Activated CD8-positive, alpha-beta memory T cell treated with anti-CD3 and anti-CD28 coated beads for 4 hours (primary cell): ENCODE data around the gene NACC1.

Experiments used
- DNase-seq, 2 donors: peaks; one replicate each; pipeline ENCODE4 v3.0.0-alpha.2; 2020; ENCODE audit warnings: low read depth in 2 of 2

Gene NACC1

GRCh38 chr19:13100031-13100588, 18.0 kb upstream of the NACC1 start:
- peak in 1 of 2 donors; percentile 49 for DNase-seq

GRCh38 chr19:13100841-13101589, 17.0 kb upstream of the NACC1 start:
- DNase-seq: no peak

DNA sequence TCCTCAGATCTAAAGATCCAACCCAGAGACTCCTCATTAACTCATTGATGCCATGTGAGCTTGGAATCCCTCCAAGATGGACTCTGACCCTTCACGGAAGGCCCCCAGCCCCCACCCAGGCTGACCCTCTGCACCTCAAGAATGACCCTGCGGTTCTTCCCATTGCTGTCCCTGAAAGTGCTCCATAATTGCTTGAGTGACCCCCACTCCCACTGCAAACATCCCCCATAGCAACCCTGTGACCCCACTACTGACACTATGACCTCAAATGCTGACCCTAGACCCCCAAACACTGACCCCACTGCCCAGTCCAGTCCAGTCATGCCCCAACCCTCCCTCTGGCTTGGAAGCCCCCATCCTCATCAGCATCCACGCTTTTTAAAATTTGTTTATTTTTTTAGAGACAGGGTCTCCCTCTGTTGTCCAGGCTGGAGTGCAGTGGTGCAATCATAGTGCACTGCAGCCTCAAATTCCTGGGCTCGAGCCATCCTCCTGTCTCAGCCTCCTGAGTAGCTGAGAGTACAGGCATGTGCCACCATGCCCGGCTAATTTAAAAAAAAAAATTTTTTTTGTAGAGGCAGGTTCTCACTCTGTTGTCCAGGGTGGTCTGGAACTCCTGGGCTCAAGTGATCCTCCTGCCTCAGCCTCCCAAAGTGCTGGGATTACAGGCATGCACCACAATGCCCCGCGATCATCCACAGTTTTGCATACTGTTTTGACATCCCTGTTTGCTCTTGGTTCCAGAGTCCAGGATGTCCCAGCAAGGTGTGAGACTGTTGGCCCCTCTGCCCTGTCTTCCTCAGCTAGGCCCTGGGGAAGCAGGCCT, 16.3 kb upstream of the NACC1 start:
- DNase-seq: no peak

- no peak for DNase-seq
These were observed 15.7 kb upstream of the NACC1 start for GRCh38 chr19:13102416-13102665.

- no peak for DNase-seq
These were observed 15.1 kb upstream of the NACC1 start, which contains the start of gene LYL1 for GRCh38 chr19:13102666-13103580. Gene LYL1, minus strand, starts transcription at chr19:13102858. Its CDS starts 1,687 bp downstream, at chr19:13101171.

- DNase-seq: no peak
These were observed 14.3 kb upstream of the NACC1 start for GRCh38 chr19:13103581-13104359.

GRCh38 chr19:13104360-13104847, 13.7 kb upstream of the NACC1 start:
- no peak for DNase-seq

DNA sequence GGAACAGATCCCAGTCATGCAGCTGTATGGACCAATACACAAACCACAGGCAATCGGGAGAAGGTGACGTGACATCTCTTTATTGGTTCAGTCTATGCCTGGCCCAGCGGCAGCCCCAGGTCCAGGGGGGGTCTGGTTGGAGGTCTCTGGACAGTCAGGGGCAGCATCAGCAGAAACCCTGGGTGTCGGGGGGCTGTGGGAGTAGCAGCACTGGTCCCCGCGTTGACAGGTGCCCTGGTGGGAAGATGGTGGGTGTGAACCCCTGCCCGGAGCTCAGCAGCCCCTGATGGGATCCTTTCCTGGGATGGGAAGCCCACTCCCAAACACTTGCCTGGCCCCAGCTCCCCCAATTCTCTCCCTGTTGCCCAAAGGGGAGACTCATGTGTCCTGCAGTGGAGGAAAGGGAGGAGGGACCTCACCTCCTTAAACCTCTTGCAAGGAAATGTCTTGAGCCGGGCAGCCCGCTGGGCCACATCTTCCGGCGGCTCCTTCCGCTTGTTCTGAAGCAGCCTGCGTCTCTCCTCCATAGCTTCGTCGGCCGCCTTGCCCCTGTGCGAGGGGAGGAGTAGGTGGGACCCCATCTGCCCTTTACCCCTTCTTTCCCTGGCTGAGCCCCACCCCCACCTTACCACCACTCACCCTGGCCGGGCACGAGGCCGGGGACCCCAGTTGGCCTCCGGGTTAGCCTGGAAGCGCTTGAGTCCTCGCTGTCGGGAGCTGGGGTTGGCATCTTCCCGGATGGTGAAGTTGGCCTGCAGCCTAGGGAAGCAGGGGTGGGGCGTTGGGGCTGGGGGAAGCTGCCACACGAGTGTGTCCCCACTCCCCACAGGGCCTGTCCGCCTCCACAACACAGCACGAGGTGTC, 13.0 kb upstream of the NACC1 start:
- DNase-seq: no peak

- no peak for DNase-seq
These were observed 8.5 kb upstream of the NACC1 start for GRCh38 chr19:13109361-13110098.

- no peak for DNase-seq
These were observed 7.9 kb upstream of the NACC1 start for GRCh38 chr19:13110099-13110610.

- DNase-seq: no peak
These were observed 5.5 kb upstream of the NACC1 start for GRCh38 chr19:13112555-13112954.

DNA sequence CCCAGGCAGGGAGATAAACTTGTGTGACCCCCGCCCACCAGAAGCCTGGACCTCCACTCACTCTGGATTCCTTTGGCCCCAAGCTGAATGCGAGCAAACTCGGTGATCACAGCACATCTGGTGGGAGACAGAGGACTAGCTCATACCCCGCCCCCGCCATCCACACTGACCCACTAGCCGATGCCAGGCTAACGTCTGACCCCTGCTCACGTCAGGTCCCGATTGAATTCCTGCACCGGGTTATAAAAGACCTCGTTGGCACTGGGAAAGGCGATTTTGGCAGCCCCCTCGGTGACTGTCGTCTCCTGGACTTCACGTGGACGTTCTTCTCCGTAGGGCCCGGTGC, 2.2 kb upstream of the NACC1 start:
- DNase-seq: no peak

DNA sequence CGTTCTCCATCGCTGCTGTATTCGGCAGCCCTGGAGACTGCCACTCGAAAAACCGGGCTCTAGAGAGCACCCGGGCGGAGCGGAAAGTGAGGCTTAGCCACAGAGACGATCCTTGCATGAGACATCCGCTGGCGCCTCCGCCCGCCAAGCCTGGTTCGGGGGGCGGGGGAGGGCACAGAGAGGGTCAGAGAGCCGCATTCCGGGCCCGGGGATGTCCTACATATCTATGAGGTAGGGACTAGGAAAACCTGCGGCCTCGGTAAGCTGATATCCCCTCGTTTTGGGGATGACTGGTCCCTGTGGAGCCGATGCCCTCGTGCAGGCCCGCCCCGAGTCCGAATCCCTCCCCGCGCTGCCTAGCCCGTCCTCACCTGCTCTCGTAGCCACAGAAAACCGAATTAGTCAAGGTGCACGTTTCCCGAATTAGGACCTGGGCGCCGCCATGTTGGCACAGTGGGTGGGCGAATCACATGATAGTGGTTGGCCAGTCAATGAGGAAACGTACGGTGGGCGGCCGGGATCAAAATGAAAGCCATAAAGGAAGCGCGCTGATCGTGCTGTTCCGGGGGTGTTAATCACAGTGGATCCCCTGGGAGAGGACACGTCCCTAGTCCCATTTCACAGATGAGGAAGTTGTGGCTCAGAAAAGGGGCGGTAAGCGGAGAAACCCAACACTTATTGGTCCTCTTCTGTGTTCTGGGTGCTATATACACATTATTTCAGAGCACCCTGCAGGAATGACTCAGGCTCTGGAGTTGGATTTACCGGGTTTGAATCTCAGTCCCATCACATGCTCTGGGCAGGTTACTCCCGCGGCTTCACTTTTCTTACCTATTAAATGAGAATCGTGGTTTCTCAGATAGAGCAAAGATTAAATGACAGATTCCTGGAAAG, 1.5 kb upstream of the NACC1 start, which contains the start of gene TRMT1:
TRMT1 (minus strand) TSS at position 459 of the 894 bp plus-strand sequence; CDS start at position 118, 341 bp downstream.
- DNase-seq: peak; percentile 76 to 89

GRCh38 chr19:13117176-13117771, 790 bp upstream of the NACC1 start:
- DNase-seq: no peak

DNA sequence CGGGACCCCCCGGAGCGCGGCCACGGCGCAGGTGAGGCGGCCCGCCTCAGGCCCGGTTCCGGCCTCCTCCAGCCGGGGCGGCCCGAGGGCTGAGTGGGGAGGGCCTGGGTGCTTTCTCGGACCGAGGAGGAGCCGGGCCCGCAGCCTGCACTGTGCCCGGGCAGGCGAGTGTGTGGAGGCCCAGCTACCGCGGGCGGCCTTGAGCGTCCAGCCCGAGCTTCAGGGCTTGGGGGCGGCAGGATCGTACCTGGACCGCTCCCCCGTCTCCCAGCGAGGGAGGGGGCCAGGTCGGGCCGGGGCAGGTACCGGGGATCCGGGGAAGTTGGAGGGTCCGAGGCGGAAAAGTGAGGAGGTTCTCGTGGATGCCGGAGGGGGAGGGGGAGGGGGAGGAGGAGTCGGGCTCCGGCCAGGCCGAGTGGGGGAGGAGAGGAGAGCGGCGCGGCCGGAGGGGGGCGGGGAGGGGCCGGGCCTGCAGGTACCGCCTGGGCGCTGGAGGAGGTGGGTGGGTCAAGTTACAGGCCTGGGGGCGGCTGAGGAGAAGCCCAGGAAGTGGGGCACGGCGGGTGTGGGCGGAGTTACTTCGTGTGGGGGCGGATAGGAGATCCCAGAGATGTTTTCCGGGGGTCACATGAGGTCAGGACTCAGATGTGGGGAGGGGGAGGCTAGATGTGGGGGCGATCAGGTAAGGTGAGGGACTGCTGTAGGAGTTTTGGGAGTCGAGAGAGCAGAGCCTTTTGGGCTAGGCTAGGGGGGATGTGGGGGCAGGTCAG, 545 bp downstream of the NACC1 start:
- no peak for DNase-seq

DNA sequence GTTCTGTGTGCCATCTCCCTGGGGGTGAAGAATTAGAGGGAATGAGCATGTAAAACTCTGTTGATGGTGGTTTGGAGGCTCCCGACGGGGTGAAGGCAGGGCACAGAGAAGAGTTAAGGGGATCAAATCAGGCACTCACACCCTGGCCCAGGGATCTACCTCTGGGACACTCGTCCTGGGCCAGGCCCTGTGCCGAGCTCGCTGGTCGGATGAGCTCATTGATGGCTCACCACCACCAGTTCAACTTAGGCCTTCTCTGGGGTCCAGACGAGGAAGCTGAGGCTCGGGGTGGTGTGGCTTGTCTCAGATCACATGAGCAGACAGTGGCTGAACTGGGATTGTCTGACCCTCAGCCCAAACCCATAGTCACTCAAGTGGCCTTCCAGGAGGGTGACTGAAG, 1.6 kb downstream of the NACC1 start:
- no peak for DNase-seq

GRCh38 chr19:13120031-13120430, 2.0 kb downstream of the NACC1 start:
- DNase-seq: no peak
